MCF 10A (cell line): ENCODE measurements around the gene CIT. TPM values are rescaled to one million over a fixed set of nuclear protein-coding genes. Genes with fewer than 3 reads are reported as not detected.

Experiments
- BruUV-seq: library from RNA; stranded (reverse); fragments of 400-500 nt; replicated peaks from 2 replicates; lab custom pipeline; 2021; lab: Mats Ljungman, UMichigan
- CTCF ChIA-PET: fragments of 300-600 bp; sonication (Branson Sonifier 250); formaldehyde crosslinking; extraction: SDS; loops from one replicate; lab custom pipeline; 2021; ENCODE audit warnings: antibody characterized with exemption, inconsistent platforms; lab: Yijun Ruan, JAX
- POLR2A ChIA-PET: fragments of 300-600, 350-650 bp; sonication (Branson Sonifier 250); formaldehyde crosslinking; extraction: SDS; loops from one replicate; lab custom pipeline; 2020; ENCODE audit warnings: antibody characterized with exemption, inconsistent platforms; lab: Yijun Ruan, JAX
- DNase-seq: peaks from one replicate; pipeline ENCODE4 v3.0.0-alpha.2; 2018; ENCODE audit not compliant: unreplicated experiment
- H3K27ac Mint-ChIP-seq: one replicate; pipeline ENCODE4 v1.8.0; 2022; ENCODE audit warnings: mild to moderate bottlenecking, low read depth, mixed read lengths; ENCODE audit not compliant: unreplicated experiment
- H3K27me3 Mint-ChIP-seq: one replicate; pipeline ENCODE4 v1.8.0; 2022; ENCODE audit warnings: mixed read lengths; ENCODE audit not compliant: insufficient read depth, unreplicated experiment
- H3K36me3 Mint-ChIP-seq: one replicate; pipeline ENCODE4 v1.8.0; 2022; ENCODE audit warnings: mild to moderate bottlenecking, moderate library complexity, mixed read lengths; ENCODE audit not compliant: insufficient read depth, unreplicated experiment
- H3K4me1 Mint-ChIP-seq: one replicate; pipeline ENCODE4 v1.8.0; 2022; ENCODE audit warnings: mixed read lengths; ENCODE audit not compliant: insufficient read depth, unreplicated experiment
- H3K4me3 Mint-ChIP-seq: one replicate; pipeline ENCODE4 v1.8.0; 2022; ENCODE audit warnings: mild to moderate bottlenecking, moderate library complexity, mixed read lengths; ENCODE audit not compliant: unreplicated experiment
- H3K9me3 Mint-ChIP-seq: one replicate; pipeline ENCODE4 v1.8.0; 2022; ENCODE audit warnings: mixed read lengths; ENCODE audit not compliant: unreplicated experiment
- CTCF ChIP-seq: fragments of 200-600 bp; IDR thresholded peaks from one replicate; pipeline ENCODE4 v1.8.0; 2022; ENCODE audit warnings: antibody characterized with exemption, mild to moderate bottlenecking; ENCODE audit not compliant: unreplicated experiment
- intact Hi-C: fragments of 100-400 bp; cut with micrococcal nuclease; formaldehyde crosslinking; loops from 2 replicates; pipeline ENCODE4 v1.14.1; 2022
- total RNA-seq: library from RNA; stranded (reverse); gene quantifications from 2 replicates; pipeline ENCODE4 v1.2.3, GENCODE V29; 2022

The CIT gene
- total RNA-seq, 1 experiment from 2014 or later, result 25.0 TPM

- no TSS peak for BruUV-seq
- DNase-seq, result no peak
- intact Hi-C loops, result no loop called here
- H3K4me3 Mint-ChIP-seq, result no peak overlapping the region
- peaks cover 5% of the 10 kb centered on the region for H3K36me3 Mint-ChIP-seq
- H3K4me1 Mint-ChIP-seq, result peaks cover 9% of the 10 kb centered on the region
- H3K9me3 Mint-ChIP-seq, result no peaks in the 10 kb centered on the region
- ChIA-PET POLR2A (no interaction called here), CTCF (interaction anchor here (0.5 kb wide), 2 partner anchors 1394 to 1665 kb away, joined by 3 read pairs; no protein-coding TSS in a partner anchor)
- H3K27ac Mint-ChIP-seq, result peak overlapping the region; percentile 52
- no peaks in the 10 kb centered on the region for H3K27me3 Mint-ChIP-seq
- TF ChIP-seq CTCF, result no peak
These were observed 38.1 kb downstream of the CIT start for GRCh38 chr12:119838826-119839600.

- TF ChIP-seq CTCF, result no peak
- CTCF ChIA-PET, result interaction anchor here (0.6 kb wide), 1 partner anchor 26 kb away, joined by 3 read pairs; no protein-coding TSS in a partner anchor
- no peak overlapping the region for H3K4me3 Mint-ChIP-seq
- POLR2A ChIA-PET, result interaction anchor here (0.6 to 1.0 kb wide), 2 partner anchors 11 to 17 kb away, joined by 3 read pairs; no protein-coding TSS in a partner anchor
- no TSS peak for BruUV-seq
- no peaks in the 10 kb centered on the region for H3K9me3 Mint-ChIP-seq
- no peaks in the 10 kb centered on the region for H3K4me1 Mint-ChIP-seq
- H3K27me3 Mint-ChIP-seq, result no peaks in the 10 kb centered on the region
- H3K36me3 Mint-ChIP-seq, result peaks cover 5% of the 10 kb centered on the region
- intact Hi-C loops, result no loop called here
- H3K27ac Mint-ChIP-seq, result no peak overlapping the region
- DNase-seq, result no peak
These were observed 40.3 kb downstream of the CIT start for GRCh38 chr12:119836781-119837180.

DNA sequence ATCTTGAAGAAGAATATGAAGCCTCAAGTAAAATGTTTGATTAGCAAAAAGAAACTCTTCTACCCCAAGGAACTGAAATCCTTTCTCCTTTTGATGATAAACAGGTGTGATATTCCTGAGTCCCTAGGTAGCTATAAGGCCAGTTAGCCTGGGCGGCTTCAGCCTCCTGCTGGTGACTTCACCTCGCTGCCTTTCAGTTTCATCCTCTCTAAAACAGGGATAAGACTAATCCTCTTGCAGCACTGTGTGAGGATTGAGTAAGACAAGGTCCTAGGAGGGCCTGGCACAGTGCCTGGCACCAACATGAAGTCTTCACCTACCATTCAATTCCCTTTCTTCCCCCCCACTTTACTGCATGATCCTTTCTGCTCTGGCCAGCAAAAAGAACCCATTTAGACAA, 42.1 kb downstream of the CIT start:
- intact Hi-C loops, result no loop called here
- Mint-ChIP-seq H3K9me3 (no peaks in the 10 kb centered on the region), H3K27ac (peak overlapping the region; percentile 16), H3K36me3 (peaks cover 5% of the 10 kb centered on the region), H3K4me1 (no peaks in the 10 kb centered on the region), H3K27me3 (no peaks in the 10 kb centered on the region), H3K4me3 (no peak overlapping the region)
- DNase-seq, result peak; percentile 61
- no TSS peak for BruUV-seq
- ChIA-PET POLR2A (no interaction called here), CTCF (interaction anchor here (0.6 to 0.8 kb wide), 2 partner anchors 12 to 42 kb away, joined by 3 to 4 read pairs; partner anchors contain the start of gene CIT)
- TF ChIP-seq CTCF, result no peak

- TF ChIP-seq CTCF, result no peak
- no peak overlapping the region for H3K4me3 Mint-ChIP-seq
- ChIA-PET POLR2A (interaction anchor here (1.5 kb wide), 1 partner anchor 20 kb away, joined by 3 read pairs; no protein-coding TSS in a partner anchor), CTCF (interaction anchor here (0.6 kb wide), 1 partner anchor 47 kb away, joined by 4 read pairs; no protein-coding TSS in a partner anchor)
- intact Hi-C loops, result no loop called here
- H3K36me3 Mint-ChIP-seq, result peaks cover 9% of the 10 kb centered on the region
- no peaks in the 10 kb centered on the region for H3K4me1 Mint-ChIP-seq
- H3K9me3 Mint-ChIP-seq, result no peaks in the 10 kb centered on the region
- H3K27me3 Mint-ChIP-seq, result no peaks in the 10 kb centered on the region
- no peak for DNase-seq
- no TSS peak for BruUV-seq
- no peak overlapping the region for H3K27ac Mint-ChIP-seq
These were observed 47.7 kb downstream of the CIT start for GRCh38 chr12:119829439-119829838.
